ENCODE data around the gene SH3TC1.

Gene SH3TC1

DNA sequence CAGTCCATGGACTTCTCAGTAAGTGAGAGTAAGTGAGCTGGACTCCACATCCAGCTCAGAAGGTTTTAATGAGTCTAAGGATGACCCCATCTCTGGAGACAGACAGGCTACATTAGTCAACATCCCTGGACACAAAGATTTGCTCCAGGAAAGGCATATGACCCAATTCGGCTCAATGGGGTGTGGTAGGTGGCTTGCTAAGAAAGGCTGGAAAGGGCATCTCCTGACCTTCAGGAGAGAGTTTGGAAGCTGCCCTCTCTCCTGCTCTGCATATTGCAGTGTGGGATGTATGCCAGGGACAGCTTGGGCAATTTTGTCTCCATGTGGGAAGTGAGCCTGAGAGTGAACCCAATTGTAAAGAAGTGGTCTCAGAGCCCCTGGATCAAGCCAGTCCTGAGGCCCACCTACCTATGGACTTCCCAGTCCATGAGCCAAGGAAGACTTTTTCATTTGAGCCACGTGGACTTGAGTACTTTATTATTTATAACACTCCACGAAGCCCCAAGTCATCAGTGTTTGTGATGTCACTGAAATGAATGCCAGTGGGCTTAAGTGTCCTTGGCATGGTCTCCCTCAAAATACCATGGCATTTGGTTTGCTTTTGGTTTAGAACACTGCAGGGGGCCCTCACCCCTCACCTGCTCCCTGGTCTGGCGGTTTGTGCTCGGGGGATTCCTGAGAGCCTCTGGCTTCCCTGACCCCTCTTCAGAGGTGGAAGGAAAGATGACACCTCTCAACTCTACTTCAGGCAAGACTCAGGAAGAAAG lies 30.1 kb upstream of the SH3TC1 start:
- Histone ChIP-seq H3K4me2 (ENCODE audit: low read depth, low read length, poor library complexity, severe bottlenecking) (no peak overlapping the region), H3K9me2 (replicated peaks; ENCODE audit: insufficient read depth, low read length) (no peaks in the 10 kb centered on the region), H3K27ac (ENCODE audit: low read depth, low read length) (no peak overlapping the region), H2AFZ (ENCODE audit: low read depth, low read length, severe bottlenecking) (no peak overlapping the region), H3K27me3 (ENCODE audit: low read length) (no peaks in the 10 kb centered on the region), H3F3A (ENCODE audit: insufficient read depth) (no peaks in the 10 kb centered on the region), H3K79me2 (ENCODE audit: insufficient read depth, low read length) (no peaks in the 10 kb centered on the region), H3K36me3 (ENCODE audit: low read length) (no peaks in the 10 kb centered on the region), H4K20me1 (ENCODE audit: low read depth, low read length) (no peaks in the 10 kb centered on the region), H3K9me3 (ENCODE audit: insufficient read depth, low read length) (no peaks in the 10 kb centered on the region), H3K9ac (ENCODE audit: low read length) (no peak overlapping the region), H3K4me3 (ENCODE audit: insufficient read depth, low read length, poor library complexity, severe bottlenecking) (no peak overlapping the region)
- TF ChIP-seq, protein P1, sequence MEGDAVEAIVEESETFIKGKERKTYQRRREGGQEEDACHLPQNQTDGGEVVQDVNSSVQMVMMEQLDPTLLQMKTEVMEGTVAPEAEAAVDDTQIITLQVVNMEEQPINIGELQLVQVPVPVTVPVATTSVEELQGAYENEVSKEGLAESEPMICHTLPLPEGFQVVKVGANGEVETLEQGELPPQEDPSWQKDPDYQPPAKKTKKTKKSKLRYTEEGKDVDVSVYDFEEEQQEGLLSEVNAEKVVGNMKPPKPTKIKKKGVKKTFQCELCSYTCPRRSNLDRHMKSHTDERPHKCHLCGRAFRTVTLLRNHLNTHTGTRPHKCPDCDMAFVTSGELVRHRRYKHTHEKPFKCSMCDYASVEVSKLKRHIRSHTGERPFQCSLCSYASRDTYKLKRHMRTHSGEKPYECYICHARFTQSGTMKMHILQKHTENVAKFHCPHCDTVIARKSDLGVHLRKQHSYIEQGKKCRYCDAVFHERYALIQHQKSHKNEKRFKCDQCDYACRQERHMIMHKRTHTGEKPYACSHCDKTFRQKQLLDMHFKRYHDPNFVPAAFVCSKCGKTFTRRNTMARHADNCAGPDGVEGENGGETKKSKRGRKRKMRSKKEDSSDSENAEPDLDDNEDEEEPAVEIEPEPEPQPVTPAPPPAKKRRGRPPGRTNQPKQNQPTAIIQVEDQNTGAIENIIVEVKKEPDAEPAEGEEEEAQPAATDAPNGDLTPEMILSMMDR (IDR thresholded peaks at IDR 0.05; ENCODE audit: insufficient read depth, low read length, poor library complexity, severe bottlenecking): no peak
- TF ChIP-seq EZH2phosphoT487 (conservative IDR thresholded peaks at IDR 0.05; ENCODE audit: low read length): no peak

DNA sequence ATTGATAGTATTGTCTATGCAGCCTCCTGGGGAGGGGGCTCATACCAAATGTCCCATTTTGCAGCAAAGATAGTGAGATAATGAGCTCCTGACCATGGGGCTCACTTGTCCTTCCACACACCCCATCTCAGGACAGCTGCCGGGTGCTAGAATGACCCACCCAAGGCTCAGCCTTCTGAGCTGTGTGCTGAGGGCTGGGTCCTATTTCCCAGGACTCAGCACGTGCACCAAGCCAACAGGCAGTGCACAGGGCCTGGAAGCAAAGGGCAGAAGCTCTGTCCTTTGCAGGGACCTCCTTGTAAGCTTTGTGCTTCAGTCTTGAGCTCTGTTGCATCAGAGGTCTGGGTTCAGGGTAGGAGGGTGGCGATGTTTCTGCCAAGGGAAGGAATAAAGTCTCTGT lies 29.3 kb upstream of the SH3TC1 start:
- Histone ChIP-seq H3K4me2 (ENCODE audit: low read depth, low read length, poor library complexity, severe bottlenecking) (no peak overlapping the region), H3K4me3 (ENCODE audit: insufficient read depth, low read length, poor library complexity, severe bottlenecking) (no peak overlapping the region)
- TF ChIP-seq EZH2phosphoT487 (conservative IDR thresholded peaks at IDR 0.05; ENCODE audit: low read length): no peak
- TF ChIP-seq, protein P1 (IDR thresholded peaks at IDR 0.05; ENCODE audit: insufficient read depth, low read length, poor library complexity, severe bottlenecking): no peak

DNA sequence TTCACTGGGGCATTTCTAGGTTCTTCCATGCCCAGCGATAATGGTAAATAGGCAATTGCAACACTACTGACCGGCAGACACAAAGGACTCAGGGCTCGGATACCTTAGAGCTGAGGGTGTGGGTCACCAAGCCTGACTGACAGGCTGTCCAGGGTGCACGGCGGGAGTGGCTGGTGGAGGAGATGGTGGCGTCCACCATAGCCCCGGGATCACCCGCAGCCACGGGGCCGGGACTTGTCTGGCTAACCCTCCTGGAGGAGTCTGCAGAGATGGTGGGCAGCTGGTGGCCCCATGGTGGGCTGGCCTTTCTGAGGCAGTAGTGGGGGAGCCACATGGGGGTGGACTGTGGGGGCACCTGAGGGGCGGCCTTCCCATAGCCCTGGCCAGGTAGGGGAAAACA lies 28.7 kb upstream of the SH3TC1 start:
- H3K9me2 ChIP-seq (replicated peaks; ENCODE audit: insufficient read depth, low read length): no peaks in the 10 kb centered on the region
- H2AFZ ChIP-seq (ENCODE audit: low read depth, low read length, severe bottlenecking): no peak overlapping the region
- TF ChIP-seq, protein P1 (IDR thresholded peaks at IDR 0.05; ENCODE audit: insufficient read depth, low read length, poor library complexity, severe bottlenecking): no peak
- TF ChIP-seq EZH2phosphoT487 (conservative IDR thresholded peaks at IDR 0.05; ENCODE audit: low read length): no peak
- H3F3A ChIP-seq (ENCODE audit: insufficient read depth): no peaks in the 10 kb centered on the region
- H3K4me2 ChIP-seq (ENCODE audit: low read depth, low read length, poor library complexity, severe bottlenecking): no peak overlapping the region
- no peaks in the 10 kb centered on the region for H3K79me2 ChIP-seq (ENCODE audit: insufficient read depth, low read length)
- no peak overlapping the region for H3K9ac ChIP-seq (ENCODE audit: low read length)
- H3K27me3 ChIP-seq (ENCODE audit: low read length): no peaks in the 10 kb centered on the region
- H3K9me3 ChIP-seq (ENCODE audit: insufficient read depth, low read length): no peaks in the 10 kb centered on the region
- H3K4me3 ChIP-seq (ENCODE audit: insufficient read depth, low read length, poor library complexity, severe bottlenecking): no peak overlapping the region
- H4K20me1 ChIP-seq (ENCODE audit: low read depth, low read length): no peaks in the 10 kb centered on the region
- H3K36me3 ChIP-seq (ENCODE audit: low read length): no peaks in the 10 kb centered on the region
- no peak overlapping the region for H3K27ac ChIP-seq (ENCODE audit: low read depth, low read length)

More for the DNA sequence above, 29.3 kb upstream of the SH3TC1 start:
- H3K27ac ChIP-seq (ENCODE audit: low read depth, low read length): no peak overlapping the region
- H4K20me1 ChIP-seq (ENCODE audit: low read depth, low read length): no peaks in the 10 kb centered on the region
- no peaks in the 10 kb centered on the region for H3K79me2 ChIP-seq (ENCODE audit: insufficient read depth, low read length)
- no peaks in the 10 kb centered on the region for H3K27me3 ChIP-seq (ENCODE audit: low read length)
- no peaks in the 10 kb centered on the region for H3K9me3 ChIP-seq (ENCODE audit: insufficient read depth, low read length)
- no peaks in the 10 kb centered on the region for H3F3A ChIP-seq (ENCODE audit: insufficient read depth)
- no peak overlapping the region for H3K9ac ChIP-seq (ENCODE audit: low read length)
- H2AFZ ChIP-seq (ENCODE audit: low read depth, low read length, severe bottlenecking): no peak overlapping the region
- H3K9me2 ChIP-seq (replicated peaks; ENCODE audit: insufficient read depth, low read length): no peaks in the 10 kb centered on the region
- H3K36me3 ChIP-seq (ENCODE audit: low read length): no peaks in the 10 kb centered on the region

All from SU-DHL-6 (cell line).